Activated CD4-positive, alpha-beta memory T cell treated with anti-CD3 and anti-CD28 coated beads for 36 hours (primary cell): ENCODE measurements around the gene MEGF11. TPM values are rescaled to one million over a fixed set of nuclear protein-coding genes. Genes with fewer than 3 reads are reported as not detected.

Experiments
- CTCF ChIA-PET: fragments of 350-600 bp; sonication (Branson Sonifier 250); formaldehyde crosslinking; loops from one replicate; lab custom pipeline; 2021; ENCODE audit warnings: antibody characterized with exemption, inconsistent platforms; lab: Charles Lee
- POLR2A ChIA-PET: fragments of 350-600 bp; sonication (Branson Sonifier 250); formaldehyde crosslinking; loops from one replicate; lab custom pipeline; 2021; ENCODE audit warnings: antibody characterized with exemption; lab: Charles Lee
- DNase-seq: peaks from one replicate; pipeline ENCODE4 v3.0.0-alpha.2; 2020
- H3K27ac Mint-ChIP-seq: one replicate; pipeline ENCODE4 v1.8.0; 2021; ENCODE audit warnings: mixed read lengths
- H3K27me3 Mint-ChIP-seq: one replicate; pipeline ENCODE4 v1.8.0; 2021; ENCODE audit warnings: mixed read lengths
- H3K36me3 Mint-ChIP-seq: one replicate; pipeline ENCODE4 v1.8.0; 2021; ENCODE audit warnings: mixed read lengths
- H3K4me1 Mint-ChIP-seq: one replicate; pipeline ENCODE4 v1.8.0; 2021; ENCODE audit warnings: low read depth, mixed read lengths
- H3K4me3 Mint-ChIP-seq: one replicate; pipeline ENCODE4 v1.8.0; 2021; ENCODE audit warnings: mild to moderate bottlenecking, mixed read lengths
- H3K9me3 Mint-ChIP-seq: one replicate; pipeline ENCODE4 v1.8.0; 2021; ENCODE audit warnings: mixed read lengths
- intact Hi-C: fragments of 100-400 bp; cut with micrococcal nuclease; formaldehyde crosslinking; loops from one replicate; pipeline ENCODE4 v1.15.1; 2023
- total RNA-seq, 2 experiments: library from RNA; stranded (reverse); gene quantifications; one replicate each; pipeline ENCODE4 v1.2.3, GENCODE V29; 2021

MEGF11 gene
- total RNA-seq, 2 experiments from 2014 or later: not detected

GRCh38 chr15:65908876-65909275 lies 344.7 kb downstream of the MEGF11 start:
- ChIA-PET CTCF (interaction anchor here (0.8 kb wide), 1 partner anchor 46 kb away, joined by 3 read pairs; no protein-coding TSS in a partner anchor), POLR2A (no interaction called here)
- peaks cover 6% of the 10 kb centered on the region for H3K36me3 Mint-ChIP-seq
- H3K27ac Mint-ChIP-seq: no peak overlapping the region
- H3K27me3 Mint-ChIP-seq: no peaks in the 10 kb centered on the region
- no peaks in the 10 kb centered on the region for H3K9me3 Mint-ChIP-seq
- no peaks in the 10 kb centered on the region for H3K4me1 Mint-ChIP-seq
- DNase-seq: no peak
- intact Hi-C loops: no loop called here
- no peak overlapping the region for H3K4me3 Mint-ChIP-seq

GRCh38 chr15:65907661-65908060 lies 345.9 kb downstream of the MEGF11 start:
- no peaks in the 10 kb centered on the region for H3K27me3 Mint-ChIP-seq
- peaks cover 7% of the 10 kb centered on the region for H3K36me3 Mint-ChIP-seq
- no peak for DNase-seq
- intact Hi-C loops: no loop called here
- ChIA-PET CTCF (no interaction called here), POLR2A (no interaction called here)
- H3K9me3 Mint-ChIP-seq: no peaks in the 10 kb centered on the region
- H3K4me3 Mint-ChIP-seq: no peak overlapping the region
- no peak overlapping the region for H3K27ac Mint-ChIP-seq
- no peaks in the 10 kb centered on the region for H3K4me1 Mint-ChIP-seq

GRCh38 chr15:65906396-65906795 lies 347.2 kb downstream of the MEGF11 start:
- Mint-ChIP-seq H3K9me3 (no peaks in the 10 kb centered on the region), H3K27ac (no peak overlapping the region), H3K4me1 (peaks cover 7% of the 10 kb centered on the region), H3K27me3 (no peaks in the 10 kb centered on the region), H3K36me3 (peaks cover 12% of the 10 kb centered on the region), H3K4me3 (no peak overlapping the region)
- CTCF ChIA-PET: no interaction called here
- DNase-seq: no peak
- POLR2A ChIA-PET: interaction anchor here (1.1 kb wide), 1 partner anchor 49 kb away, joined by 3 read pairs; no protein-coding TSS in a partner anchor
- intact Hi-C loops: no loop called here

DNA sequence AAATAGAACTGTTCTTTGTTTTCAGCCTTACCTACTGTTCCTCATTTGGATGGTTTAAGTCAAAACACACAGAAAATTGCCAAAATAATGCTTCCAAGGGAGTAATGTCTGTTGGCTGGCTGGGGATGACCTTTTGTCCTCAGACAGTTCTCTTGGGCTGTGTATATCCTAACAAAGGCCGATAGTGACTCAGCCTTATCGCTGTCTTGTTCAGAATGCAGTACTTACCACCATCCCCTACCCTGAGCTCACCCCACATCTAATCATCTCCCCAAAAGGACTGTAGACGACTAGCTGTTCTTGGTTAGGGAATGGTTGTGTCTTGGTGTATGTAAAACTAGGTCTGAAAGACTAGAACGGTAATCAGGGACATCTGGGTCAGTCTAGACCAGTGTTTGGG lies 349.2 kb downstream of the MEGF11 start:
- peaks cover 7% of the 10 kb centered on the region for H3K4me1 Mint-ChIP-seq
- H3K27me3 Mint-ChIP-seq: no peaks in the 10 kb centered on the region
- POLR2A ChIA-PET: no interaction called here
- H3K36me3 Mint-ChIP-seq: peaks cover 16% of the 10 kb centered on the region
- no peak for DNase-seq
- no peak overlapping the region for H3K4me3 Mint-ChIP-seq
- CTCF ChIA-PET: interaction anchor here (0.9 kb wide), 1 partner anchor 47 kb away, joined by 3 read pairs; no protein-coding TSS in a partner anchor
- intact Hi-C loops: no loop called here
- no peaks in the 10 kb centered on the region for H3K9me3 Mint-ChIP-seq
- no peak overlapping the region for H3K27ac Mint-ChIP-seq

DNA sequence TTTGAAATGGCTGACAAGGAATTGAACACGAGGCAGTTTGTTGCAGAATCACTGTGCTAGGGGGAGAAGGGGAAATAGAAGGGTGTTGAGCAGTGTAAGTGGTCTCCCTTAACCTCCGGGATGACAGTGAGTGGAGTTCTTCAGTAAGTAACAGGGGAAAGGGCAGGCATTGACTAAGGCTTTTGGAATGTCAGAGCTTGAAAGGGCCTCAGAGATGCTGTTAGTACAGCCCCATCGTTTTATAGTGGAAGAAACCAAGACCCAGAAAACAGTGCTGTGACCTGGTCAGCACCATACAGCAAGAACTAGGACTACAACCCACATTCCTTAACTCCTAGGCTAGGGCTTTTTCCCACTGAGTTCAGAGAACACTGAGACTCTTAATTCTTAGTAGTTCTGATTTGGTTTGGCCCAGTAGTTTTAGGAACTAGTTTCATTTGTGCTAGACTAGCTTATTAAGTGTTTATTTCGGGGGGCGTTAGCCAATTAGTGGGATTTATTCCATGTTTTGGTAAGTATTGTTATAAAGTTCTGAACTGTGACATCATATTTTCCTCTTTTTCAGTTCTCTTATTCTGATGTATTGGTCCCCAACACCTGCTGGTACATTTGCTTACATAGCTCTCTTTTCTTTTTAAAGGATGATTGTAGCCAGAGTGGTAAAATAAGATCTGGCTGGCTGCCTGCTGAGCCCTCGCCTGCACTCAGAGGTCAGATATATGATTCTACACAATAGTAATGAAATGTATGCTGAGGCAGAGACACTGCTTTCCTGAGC lies 350.1 kb downstream of the MEGF11 start:
- Mint-ChIP-seq H3K9me3 (no peaks in the 10 kb centered on the region), H3K27ac (no peak overlapping the region), H3K4me3 (no peak overlapping the region), H3K27me3 (no peaks in the 10 kb centered on the region), H3K36me3 (peaks cover 21% of the 10 kb centered on the region), H3K4me1 (peaks cover 7% of the 10 kb centered on the region)
- POLR2A ChIA-PET: no interaction called here
- CTCF ChIA-PET: no interaction called here
- no peak for DNase-seq
- intact Hi-C loops: no loop called here

DNA sequence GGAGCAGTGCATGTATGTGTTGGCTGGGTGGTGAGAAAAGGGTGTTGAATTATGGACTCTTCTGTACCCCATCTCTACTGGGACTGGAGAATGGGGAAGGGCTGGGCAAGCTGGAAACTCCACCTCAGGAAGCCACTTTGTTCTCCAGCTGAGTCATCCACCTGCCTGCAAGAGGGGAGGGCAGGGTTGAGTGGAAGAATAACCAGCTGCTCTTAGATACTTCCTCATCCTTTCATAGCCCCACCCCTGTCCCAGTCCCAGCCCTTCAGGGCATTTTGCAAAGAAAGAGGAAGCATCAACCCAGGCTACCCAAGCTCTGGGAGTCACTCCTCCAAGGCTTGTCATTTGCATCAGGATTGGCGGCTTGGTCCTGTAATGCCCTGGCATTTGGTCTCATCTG lies 351.2 kb downstream of the MEGF11 start:
- ChIA-PET POLR2A (interaction anchor here (1.2 kb wide), 1 partner anchor 33 kb away, joined by 3 read pairs; the partner anchor contains the start of gene RAB11A), CTCF (interaction anchor here (1.4 kb wide), 1 partner anchor 40 kb away, joined by 3 read pairs; no protein-coding TSS in a partner anchor)
- H3K9me3 Mint-ChIP-seq: no peaks in the 10 kb centered on the region
- H3K4me1 Mint-ChIP-seq: peaks cover 7% of the 10 kb centered on the region
- H3K27me3 Mint-ChIP-seq: no peaks in the 10 kb centered on the region
- H3K4me3 Mint-ChIP-seq: no peak overlapping the region
- DNase-seq: no peak
- no peak overlapping the region for H3K27ac Mint-ChIP-seq
- intact Hi-C loops: no loop called here
- peaks cover 24% of the 10 kb centered on the region for H3K36me3 Mint-ChIP-seq

- H3K27ac Mint-ChIP-seq: no peak overlapping the region
- DNase-seq: no peak
- intact Hi-C loops: no loop called here
- POLR2A ChIA-PET: interaction anchor here (1.2 kb wide), 1 partner anchor 33 kb away, joined by 3 read pairs; the partner anchor contains the start of gene RAB11A
- no peak overlapping the region for H3K4me3 Mint-ChIP-seq
- CTCF ChIA-PET: interaction anchor here (1.4 kb wide), 1 partner anchor 40 kb away, joined by 3 read pairs; no protein-coding TSS in a partner anchor
- H3K9me3 Mint-ChIP-seq: no peaks in the 10 kb centered on the region
- peaks cover 23% of the 10 kb centered on the region for H3K36me3 Mint-ChIP-seq
- H3K27me3 Mint-ChIP-seq: no peaks in the 10 kb centered on the region
- peaks cover 7% of the 10 kb centered on the region for H3K4me1 Mint-ChIP-seq
Measured at GRCh38 chr15:65901836-65902235, 351.7 kb downstream of the MEGF11 start.

- H3K27ac Mint-ChIP-seq: no peak overlapping the region
- intact Hi-C loops: no loop called here
- no peaks in the 10 kb centered on the region for H3K9me3 Mint-ChIP-seq
- POLR2A ChIA-PET: interaction anchor here (1.2 kb wide), 1 partner anchor 32 kb away, joined by 3 read pairs; the partner anchor contains the start of gene RAB11A
- no peak for DNase-seq
- H3K4me1 Mint-ChIP-seq: peaks cover 7% of the 10 kb centered on the region
- H3K27me3 Mint-ChIP-seq: no peaks in the 10 kb centered on the region
- H3K4me3 Mint-ChIP-seq: no peak overlapping the region
- CTCF ChIA-PET: interaction anchor here (1.4 kb wide), 1 partner anchor 39 kb away, joined by 3 read pairs; no protein-coding TSS in a partner anchor
- peaks cover 26% of the 10 kb centered on the region for H3K36me3 Mint-ChIP-seq
Measured at GRCh38 chr15:65901336-65901735, 352.2 kb downstream of the MEGF11 start.

GRCh38 chr15:65900488-65900887 lies 353.1 kb downstream of the MEGF11 start:
- no peaks in the 10 kb centered on the region for H3K27me3 Mint-ChIP-seq
- no peak overlapping the region for H3K27ac Mint-ChIP-seq
- no peaks in the 10 kb centered on the region for H3K9me3 Mint-ChIP-seq
- no peak overlapping the region for H3K4me3 Mint-ChIP-seq
- DNase-seq: no peak
- peaks cover 7% of the 10 kb centered on the region for H3K4me1 Mint-ChIP-seq
- peaks cover 25% of the 10 kb centered on the region for H3K36me3 Mint-ChIP-seq
- ChIA-PET CTCF (no interaction called here), POLR2A (no interaction called here)
- intact Hi-C loops: no loop called here

DNA sequence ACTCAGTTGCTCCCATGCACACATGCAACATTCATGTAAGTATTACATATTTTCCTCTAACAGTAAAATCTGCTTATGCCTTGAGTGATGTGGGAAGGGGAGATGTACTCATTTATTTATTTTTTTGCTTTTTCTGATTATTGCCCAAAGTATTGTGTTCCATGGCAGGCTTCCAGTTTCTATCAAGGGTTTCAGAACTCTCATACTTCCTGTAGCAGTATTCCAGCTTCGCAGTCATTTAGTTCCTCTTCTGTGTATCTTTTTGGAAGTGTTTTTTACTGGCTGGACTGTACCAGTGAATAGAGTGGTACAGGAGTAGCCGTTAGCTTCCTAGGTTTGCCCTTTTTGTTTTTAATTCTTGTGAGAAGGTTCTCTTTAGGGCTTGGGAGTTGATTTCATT lies 357.3 kb downstream of the MEGF11 start:
- no peak overlapping the region for H3K27ac Mint-ChIP-seq
- no peak for DNase-seq
- intact Hi-C loops: no loop called here
- ChIA-PET POLR2A (no interaction called here), CTCF (interaction anchor here (0.7 kb wide), 1 partner anchor 34 kb away, joined by 3 read pairs; no protein-coding TSS in a partner anchor)
- H3K4me1 Mint-ChIP-seq: peaks cover 13% of the 10 kb centered on the region
- H3K36me3 Mint-ChIP-seq: peaks cover 23% of the 10 kb centered on the region
- H3K27me3 Mint-ChIP-seq: no peaks in the 10 kb centered on the region
- H3K4me3 Mint-ChIP-seq: no peak overlapping the region
- no peaks in the 10 kb centered on the region for H3K9me3 Mint-ChIP-seq

- intact Hi-C loops: no loop called here
- H3K27ac Mint-ChIP-seq: no peak overlapping the region
Measured at GRCh38 chr15:65893060-65893459, 360.5 kb downstream of the MEGF11 start.

DNA sequence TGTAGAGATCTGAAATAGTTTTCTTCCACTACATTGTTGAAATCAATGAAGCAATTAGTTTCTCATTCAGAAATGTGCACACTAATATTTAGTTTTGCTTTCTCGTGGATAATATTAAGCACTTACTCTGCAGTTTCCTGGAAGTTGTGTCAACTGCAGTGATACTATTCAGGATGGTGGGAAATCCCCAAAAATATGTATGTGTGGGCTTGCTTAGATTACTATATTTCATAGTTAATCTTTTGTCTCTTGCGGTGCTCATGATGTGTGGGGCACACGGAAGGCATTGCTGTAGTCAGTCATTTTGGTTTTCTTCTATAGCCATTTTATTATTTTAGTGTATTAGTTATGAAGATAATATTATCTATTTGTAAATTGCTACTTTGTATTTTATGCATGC lies 364.6 kb downstream of the MEGF11 start:
- CTCF ChIA-PET: no interaction called here
- no peaks in the 10 kb centered on the region for H3K27me3 Mint-ChIP-seq
- intact Hi-C loops: loop anchor here (1.0 kb wide), 1 partner anchor 28 kb away; no protein-coding TSS in a partner anchor

More at GRCh38 chr15:65893060-65893459, 360.5 kb downstream of the MEGF11 start:
- Mint-ChIP-seq H3K9me3 (no peaks in the 10 kb centered on the region), H3K4me3 (no peak overlapping the region), H3K36me3 (peaks cover 31% of the 10 kb centered on the region), H3K4me1 (peaks cover 38% of the 10 kb centered on the region), H3K27me3 (no peaks in the 10 kb centered on the region)
- POLR2A ChIA-PET: no interaction called here
- DNase-seq: peak; percentile 29
- CTCF ChIA-PET: no interaction called here

More for the DNA sequence above, 364.6 kb downstream of the MEGF11 start:
- H3K27ac Mint-ChIP-seq: peak overlapping the region; percentile 45
- no peaks in the 10 kb centered on the region for H3K9me3 Mint-ChIP-seq
- POLR2A ChIA-PET: no interaction called here
- peaks cover 36% of the 10 kb centered on the region for H3K36me3 Mint-ChIP-seq
- DNase-seq: peak; percentile 37
- H3K4me1 Mint-ChIP-seq: peaks cover 69% of the 10 kb centered on the region
- no peak overlapping the region for H3K4me3 Mint-ChIP-seq
